GM13977 (cell line): ENCODE measurements around the gene WDR48.

ENCODE experiments used
- DNase-seq: peaks from one replicate; pipeline ENCODE4 v3.0.0; 2012; ENCODE audit warnings: low spot score
- in situ Hi-C: fragments of 300-500 bp; cut with MboI; formaldehyde crosslinking; loops from one replicate; pipeline ENCODE4 v1.12.0; 2022; ENCODE audit warnings: low sequenced_read_pairs, low pct_unique_long_range_greater_than_20kb, mixed read lengths, inconsistent platforms; ENCODE audit not compliant: unreplicated experiment
- TF ChIP-seq, protein P1 (sequence below): IDR thresholded peaks from 2 replicates; pipeline ENCODE4 v1.5.1; 2012; ENCODE audit warnings: mild to moderate bottlenecking, control low read depth; ENCODE audit not compliant: insufficient read depth; ENCODE audit errors: extremely low read depth, missing control alignments

Gene WDR48

DNA sequence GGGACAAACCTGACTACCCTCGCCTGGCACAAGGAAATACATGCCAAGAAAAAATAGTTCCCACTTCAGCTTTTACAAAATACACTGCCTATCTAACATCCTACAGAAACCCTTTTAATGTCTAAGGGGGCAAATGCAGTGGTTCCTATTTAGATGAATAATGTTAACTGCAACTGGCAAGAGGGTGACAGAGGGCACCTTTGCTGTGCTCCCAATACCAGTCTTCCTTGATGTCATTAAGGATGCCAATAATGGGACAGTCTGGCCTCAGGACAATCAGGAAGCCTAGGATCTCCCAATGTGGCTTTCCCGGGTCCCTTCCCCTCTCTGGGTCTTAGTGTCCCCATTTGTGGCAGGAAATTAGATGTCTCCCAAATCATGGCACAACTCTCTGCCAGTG lies 87.6 kb downstream of the WDR48 start:
- TF ChIP-seq, protein P1, sequence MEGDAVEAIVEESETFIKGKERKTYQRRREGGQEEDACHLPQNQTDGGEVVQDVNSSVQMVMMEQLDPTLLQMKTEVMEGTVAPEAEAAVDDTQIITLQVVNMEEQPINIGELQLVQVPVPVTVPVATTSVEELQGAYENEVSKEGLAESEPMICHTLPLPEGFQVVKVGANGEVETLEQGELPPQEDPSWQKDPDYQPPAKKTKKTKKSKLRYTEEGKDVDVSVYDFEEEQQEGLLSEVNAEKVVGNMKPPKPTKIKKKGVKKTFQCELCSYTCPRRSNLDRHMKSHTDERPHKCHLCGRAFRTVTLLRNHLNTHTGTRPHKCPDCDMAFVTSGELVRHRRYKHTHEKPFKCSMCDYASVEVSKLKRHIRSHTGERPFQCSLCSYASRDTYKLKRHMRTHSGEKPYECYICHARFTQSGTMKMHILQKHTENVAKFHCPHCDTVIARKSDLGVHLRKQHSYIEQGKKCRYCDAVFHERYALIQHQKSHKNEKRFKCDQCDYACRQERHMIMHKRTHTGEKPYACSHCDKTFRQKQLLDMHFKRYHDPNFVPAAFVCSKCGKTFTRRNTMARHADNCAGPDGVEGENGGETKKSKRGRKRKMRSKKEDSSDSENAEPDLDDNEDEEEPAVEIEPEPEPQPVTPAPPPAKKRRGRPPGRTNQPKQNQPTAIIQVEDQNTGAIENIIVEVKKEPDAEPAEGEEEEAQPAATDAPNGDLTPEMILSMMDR, result no peak
- in situ Hi-C loops, result no loop called here

DNA sequence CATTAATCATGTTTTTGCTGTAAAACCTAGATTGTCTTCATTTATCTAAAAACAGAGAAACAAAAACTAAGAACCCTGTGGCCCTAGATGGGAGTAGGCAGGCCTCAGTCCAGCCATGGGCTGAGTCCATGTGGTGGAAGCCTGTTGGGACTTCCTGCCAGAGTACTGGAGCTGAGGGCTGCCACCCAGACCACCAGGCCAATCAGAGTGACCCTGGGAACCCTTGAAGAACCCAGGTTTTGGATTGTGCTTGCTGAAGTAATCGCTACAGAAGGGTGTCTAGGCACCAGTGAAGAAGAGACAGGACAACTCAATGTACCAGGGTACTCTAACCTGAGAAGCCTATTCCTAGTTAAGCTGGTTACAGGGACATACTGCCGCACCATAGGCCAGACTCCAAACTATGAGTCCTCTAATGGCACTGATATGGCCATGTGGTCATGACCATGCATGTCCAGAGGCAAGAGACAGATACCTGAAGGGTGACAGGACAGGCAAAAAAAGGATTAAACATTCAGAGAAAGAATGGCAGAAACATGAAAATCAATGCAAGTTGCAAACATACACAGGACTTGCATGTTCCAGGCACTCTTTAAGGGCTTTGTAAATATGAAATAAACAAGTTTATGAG lies 88.6 kb downstream of the WDR48 start:
- TF ChIP-seq, protein P1, result no peak
- in situ Hi-C loops, result no loop called here
- no peak for DNase-seq

More for the DNA sequence above, 87.6 kb downstream of the WDR48 start:
- DNase-seq, result no peak

DNA sequence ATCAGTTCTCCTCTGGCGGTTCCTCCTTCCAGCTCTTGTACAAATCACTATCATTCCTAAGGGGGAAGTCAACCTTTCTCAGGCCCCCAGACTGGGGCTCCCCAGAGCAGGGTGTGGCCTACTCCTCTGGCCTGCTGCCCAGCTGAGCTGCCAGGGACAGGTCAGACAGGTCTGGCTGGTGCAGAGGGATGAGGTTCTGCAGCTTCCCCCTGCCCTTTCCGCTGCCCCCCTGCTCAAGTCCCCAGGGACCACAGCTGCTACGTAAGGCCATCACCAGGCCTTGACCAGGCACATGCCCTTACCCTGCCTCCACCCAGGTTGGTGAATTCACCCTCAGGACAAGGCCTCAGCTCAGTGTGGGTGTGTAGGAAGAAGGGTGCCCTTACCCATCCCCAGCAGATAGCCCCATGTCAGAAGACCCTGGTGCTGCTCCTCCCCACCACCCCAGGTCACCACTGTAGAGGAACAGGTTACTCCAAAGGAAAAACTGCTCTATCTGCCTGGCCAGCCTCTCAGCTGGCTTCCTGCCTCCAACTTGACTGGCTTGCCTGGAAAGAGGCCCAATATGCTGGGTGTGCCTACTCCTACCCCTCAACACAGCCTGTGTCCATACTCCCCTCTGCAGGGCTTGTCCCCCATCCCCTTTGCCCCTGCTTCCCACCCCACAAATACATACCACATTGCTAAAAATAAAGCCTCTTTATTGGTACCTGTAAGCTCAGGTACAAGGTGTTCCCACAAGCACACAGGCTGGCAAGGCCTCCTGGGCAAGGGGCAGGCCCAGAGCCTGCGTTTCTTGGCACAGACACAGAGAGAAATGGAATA lies 89.6 kb downstream of the WDR48 start:
- TF ChIP-seq, protein P1, result no peak
- in situ Hi-C loops, result no loop called here
- DNase-seq, result no peak

DNA sequence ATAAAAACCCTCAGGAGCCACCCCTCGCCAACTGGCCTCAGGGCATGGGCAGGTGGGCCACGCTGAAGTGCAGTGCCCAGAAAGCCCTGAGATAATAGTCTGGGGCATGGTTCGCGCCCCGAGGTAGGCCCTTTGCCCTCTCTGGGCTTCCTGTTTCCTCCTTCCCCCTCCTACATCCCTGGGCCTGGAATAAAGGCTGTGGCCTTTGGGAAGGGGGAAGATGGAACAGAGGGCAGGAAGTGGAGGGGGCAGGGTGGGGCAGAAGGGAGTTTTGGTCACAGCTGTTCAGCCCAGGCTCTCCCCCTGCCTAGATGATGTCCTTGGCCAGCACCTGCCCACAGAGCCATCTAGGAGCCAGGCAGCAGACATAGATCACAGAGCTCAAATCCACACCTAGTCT lies 90.3 kb downstream of the WDR48 start:
- TF ChIP-seq, protein P1, result no peak
- no peak for DNase-seq
- in situ Hi-C loops, result no loop called here

DNA sequence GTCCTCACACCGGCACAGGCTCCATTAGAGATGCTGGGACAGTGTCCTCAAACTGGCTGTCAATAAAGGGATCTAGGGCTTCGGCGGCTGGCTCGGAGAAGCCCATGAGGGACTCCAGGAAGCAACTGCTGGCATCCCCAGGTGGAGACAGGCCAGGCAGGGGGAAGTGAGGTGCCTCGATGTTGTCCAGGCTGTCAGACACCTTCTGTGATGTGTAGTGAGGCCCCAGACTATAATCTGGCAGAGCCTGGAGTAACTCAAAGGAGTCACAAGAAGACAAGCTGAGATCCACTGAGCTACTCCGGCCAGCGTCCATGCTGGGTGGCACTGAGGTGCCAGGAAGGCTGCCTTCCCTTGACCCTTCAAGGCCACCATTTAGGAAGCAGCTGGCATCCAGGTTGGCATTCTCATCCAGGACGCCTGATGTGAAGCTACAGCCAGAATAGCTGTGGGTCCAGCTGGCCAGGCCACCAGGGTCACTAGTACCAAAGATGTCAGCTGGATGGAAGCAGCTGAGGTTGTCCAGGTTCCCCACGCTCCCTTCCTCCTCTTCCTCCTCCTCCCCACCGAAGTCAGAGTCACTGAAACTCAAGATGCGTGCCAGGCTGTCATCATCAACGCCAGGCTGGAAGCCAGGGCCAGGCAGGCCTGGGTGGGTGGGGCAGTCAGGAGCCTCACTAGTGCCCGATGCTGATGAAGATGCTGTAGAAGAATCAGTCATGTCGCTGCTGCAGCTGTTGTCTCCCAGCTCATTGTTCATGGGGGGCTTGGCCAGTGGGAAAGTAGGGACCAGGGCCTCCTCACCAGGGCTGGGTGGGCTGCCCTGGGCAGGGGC lies 91.5 kb downstream of the WDR48 start:
- in situ Hi-C loops, result no loop called here
- TF ChIP-seq, protein P1, result no peak

DNA sequence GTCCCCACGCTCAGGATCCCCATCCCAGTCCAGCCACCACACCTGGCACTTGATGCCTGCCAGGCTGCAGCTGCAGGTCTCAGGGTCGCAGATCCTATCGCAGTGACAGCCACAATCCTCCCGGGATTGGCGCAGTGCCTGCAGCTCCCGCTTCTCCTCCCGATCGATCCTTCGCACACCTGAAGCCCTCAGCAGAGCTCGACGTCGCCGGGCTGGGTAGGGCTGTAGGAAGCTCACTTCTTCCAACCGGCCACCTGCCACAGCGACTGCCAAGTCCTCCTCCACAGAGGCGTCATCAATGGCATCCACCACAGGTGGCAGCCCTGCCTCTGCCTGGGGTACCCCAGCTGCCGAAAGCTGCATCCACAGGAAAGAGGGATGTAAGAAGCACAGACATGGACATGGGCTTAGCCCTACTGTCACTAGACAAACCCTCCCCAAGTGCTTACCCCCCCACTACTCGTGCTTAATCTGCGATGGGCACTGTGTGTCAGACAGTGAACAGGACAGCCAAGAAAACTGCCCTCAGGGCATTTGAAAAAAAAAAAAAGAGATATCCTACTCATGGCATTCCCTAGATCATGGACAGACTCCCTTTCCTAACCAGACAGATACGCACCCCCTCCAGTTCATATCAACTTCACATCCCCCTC lies 92.4 kb downstream of the WDR48 start:
- in situ Hi-C loops, result no loop called here
- DNase-seq, result no peak
- TF ChIP-seq, protein P1, result no peak

More for the DNA sequence above, 91.5 kb downstream of the WDR48 start:
- DNase-seq, result no peak
